Stromal cell of bone marrow (primary cell): ENCODE results near the gene SMIM22.
"Not testable (repeated sequence)": the region's sequence is repeated elsewhere in the genome, so short reads cannot be mapped to it uniquely, and the experiment has no call there.

Experiments
- DNase-seq: peaks from one replicate; pipeline ENCODE4 v3.0.0-alpha.2; 2012; ENCODE audit warnings: low read depth

SMIM22 gene

DNA sequence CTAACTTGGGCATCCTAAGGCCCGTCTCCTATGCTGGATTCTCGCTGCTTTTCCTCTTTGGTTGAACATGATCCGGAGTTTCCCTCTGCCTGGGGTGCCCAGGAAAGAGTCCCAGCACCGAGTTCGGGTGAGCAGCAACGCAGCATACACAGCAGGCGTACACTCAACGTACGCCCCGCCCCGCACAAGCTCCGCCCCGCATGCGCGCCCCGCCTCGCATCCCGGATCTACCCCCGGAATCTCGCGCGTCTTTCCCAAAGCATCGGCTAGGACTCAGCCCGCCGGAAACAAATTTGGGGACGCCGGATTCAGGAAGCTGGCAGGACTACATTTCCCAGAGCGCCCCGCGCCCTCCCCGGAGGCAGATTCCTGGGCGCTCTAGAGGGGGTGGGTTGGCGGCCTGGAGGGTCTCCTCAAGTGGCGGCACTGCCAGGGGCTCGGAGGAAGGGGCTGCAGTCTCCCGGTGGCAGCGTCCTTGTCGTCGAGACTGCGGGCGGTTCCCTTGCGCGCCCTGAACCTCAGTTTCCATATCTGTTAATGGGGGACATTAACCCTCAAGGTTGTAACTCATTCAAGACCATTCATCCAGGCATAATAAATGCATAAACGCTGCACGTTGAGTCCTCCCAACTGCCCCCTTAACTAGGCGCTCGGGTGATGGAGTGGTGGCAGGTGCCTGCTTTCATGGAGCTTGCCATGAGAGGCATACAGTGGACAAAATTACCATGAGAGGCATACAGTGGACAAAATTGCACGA, 26.4 kb upstream of the SMIM22 start:
- peak; percentile 94 for DNase-seq

DNA sequence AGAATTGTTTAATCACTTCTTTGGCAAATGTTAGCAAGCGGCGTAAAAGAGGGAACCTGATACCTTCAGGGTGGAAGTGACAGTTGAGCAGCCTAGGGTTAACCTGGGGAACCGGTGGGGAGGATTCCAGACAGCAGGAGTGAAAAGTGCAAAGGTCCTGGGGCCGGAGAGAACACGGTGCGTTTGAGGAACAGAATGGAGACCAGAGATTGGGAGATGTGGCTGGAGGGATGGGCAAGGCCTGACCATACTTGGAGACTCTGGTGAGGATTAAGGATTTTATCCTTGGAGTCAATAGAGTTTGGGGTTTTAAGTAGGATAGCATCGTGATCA, 25.9 kb upstream of the SMIM22 start:
- no peak for DNase-seq

DNA sequence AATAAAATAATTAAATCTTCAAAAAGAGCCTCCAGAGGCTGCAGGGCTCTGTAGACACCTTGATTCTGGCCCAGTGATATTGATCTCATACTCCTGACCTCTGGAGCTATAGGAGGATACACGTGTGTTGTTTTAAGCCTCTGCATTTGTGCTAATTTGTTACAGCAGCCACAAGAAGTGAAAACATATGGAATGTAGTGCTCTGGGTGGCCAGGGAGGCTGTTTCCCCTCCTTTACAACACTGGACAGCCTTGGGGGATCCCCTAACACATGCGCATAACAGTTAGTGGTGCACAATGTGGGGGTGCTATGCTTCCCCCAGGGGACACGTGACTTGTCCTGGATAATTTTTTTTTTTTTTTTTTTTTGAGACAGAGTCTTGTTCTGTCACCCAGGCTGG, 23.5 kb upstream of the SMIM22 start:
- no peak for DNase-seq

DNA sequence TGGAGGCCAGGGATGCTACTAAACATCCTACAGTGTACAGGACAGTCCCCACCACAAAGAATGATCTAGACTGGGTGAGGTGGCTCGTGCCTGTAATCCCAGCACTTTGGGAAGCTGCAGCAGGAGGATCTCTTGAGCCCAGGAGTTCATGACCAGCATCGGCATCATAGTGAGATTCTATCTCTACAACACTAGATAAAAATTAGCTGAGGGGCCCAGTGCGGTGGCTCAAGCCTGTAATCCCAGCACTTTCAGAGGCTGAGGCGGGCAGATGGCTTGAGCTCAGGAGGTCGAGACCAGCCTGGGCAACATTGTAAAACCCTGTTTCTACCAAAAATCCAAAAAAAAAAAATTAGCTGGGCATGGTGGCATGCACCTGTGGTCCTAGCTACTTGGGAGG, 22.8 kb upstream of the SMIM22 start:
- DNase-seq, result no peak

DNA sequence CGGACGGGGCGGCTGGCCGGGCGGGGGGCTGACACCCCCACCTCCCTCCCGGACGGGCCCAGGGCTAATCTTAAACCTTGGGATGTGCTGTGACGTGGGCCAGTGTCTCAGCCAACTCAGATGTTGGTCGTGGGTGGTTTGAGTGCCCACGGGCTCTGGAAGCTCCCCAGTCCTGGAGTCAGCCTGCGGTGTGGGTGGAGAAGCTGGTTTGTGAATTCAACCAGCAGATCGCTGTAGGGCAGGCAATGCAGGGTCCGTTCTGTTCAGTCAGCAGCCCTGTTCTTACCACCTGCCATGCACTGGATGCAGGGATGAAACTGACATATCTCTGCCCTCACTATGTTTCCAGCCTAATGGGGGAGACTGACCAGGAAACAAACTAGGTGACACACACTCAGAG, 20.2 kb upstream of the SMIM22 start:
- no peak for DNase-seq

DNA sequence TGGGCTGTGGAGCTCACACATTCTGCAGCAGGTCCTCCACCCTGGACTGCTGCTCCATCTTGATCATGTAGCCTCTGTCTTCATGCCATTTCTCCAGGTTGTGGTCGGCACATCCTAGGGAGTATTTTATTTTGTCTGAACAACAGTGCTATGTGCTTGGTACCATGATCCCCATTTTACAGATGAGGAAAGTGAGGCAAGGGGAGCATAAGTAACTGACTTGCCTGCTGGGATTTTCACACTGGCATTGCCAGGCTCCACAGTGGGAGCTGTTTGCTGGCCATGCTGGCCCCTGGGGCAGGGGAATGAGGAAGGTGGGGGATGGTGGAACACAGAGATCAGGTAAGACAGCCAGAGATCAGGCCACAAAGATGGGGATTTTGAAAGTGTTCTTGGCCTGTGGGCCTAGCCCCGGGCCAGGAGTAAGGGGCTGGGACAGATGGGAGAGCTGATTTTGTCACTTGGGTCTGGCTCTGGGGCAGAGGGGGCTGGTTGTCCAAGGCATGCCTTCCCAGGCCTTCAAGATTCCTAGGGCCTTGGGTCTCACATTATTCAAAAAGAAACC, 18.9 kb upstream of the SMIM22 start:
- no peak for DNase-seq

DNA sequence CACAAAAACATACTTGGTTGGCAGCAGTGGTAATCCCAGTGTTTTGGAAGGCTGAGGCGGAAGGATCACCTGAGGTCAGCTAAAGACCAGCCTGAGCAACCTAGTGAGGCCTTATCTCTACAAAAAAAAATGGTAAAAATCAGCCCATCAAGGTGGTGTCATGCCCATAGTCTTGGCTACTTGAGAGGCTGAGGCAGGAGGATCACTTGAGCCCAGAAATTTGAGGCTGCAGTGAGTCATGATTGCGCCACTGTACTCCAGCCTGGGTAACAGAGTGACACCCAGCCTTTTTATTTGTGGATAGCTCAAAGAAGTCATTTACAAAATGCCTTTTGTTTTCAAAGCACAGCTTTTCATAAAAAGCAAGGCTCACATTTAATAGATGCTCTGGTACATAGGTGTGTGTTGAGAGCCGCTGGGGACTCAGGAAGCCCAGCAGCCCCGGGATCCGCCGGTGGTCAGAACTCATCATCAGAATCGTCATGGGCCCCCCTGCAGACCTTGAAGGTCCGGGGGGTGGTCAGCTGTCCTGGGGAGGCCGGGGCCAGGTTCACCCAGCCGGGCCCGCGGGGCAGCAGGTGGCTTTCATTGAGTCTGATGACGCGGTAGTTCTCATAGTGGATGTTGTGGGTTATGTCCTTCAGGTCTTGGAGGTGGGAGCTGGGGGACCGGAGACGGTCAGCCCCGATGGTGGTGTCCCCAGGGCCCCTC, 17.7 kb upstream of the SMIM22 start:
- no peak for DNase-seq

DNA sequence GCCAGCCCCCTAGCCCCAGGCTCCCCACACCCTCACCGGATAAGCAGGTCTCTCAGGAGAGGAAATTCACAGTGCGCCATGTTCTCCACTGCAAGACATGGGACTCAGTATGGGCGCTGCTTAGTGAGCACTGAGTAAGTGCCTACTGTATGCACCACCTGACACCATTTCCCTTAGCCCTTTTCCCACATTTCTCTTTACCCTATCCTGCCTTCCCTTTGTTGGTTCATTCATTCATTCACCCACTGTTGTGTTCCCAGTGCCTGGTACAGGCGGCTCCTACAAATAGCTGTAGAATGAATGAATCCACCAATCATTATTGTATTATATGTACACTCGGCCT, 17.1 kb upstream of the SMIM22 start:
- DNase-seq, result no peak

DNA sequence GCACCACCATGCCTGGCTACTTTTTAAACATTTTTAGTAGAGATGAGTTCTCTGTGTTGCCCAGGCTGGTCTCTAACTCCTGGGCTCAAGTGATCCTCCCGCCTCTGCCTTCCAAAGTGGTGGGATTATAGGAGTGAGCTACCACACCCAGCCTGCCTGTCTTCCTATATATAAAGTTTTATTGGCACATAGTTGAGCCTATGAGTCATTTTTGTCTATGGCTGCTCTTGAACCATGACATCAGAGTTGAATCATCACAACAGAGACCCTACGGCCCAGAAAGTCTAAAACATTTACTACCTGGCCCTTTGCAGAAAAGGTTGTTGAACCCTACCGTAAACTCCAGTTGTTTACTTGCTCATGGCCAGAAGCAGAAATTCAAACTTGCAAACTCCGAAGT, 14.9 kb upstream of the SMIM22 start:
- DNase-seq, result no peak

DNA sequence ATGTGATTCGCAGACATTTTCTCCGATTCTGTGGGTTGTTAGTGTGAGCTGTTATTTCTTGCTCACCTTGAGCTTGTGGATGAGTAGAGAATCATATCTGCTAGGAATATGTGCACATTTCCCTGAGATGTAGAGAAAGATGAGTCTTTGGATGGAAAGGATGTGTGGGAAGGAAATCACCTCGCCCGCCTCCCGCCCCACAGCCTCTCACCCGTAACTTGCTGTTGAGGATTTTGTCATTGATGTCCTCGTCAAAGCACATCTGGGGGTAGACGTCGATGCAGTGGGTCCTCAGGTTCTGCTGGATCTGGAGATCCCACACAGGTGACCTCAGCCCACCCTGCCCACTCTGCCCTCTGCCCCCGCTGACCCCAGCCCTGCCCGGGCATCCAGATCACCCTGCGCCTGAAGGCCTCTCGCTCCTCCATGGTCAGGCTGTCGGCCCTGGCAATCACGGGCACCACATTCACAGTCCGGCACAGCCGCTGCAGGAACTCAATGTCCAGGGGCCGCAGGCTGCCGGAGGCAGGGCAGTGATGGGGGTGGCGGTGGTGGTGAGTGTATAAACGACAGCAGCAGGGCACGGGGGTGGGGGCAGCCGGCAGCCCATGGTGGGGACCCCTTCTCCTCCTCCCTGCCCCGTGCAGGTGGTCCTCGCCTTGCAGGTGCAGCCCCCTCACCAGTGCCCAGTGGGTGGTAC, 11.8 kb upstream of the SMIM22 start:
- DNase-seq, result no peak

DNA sequence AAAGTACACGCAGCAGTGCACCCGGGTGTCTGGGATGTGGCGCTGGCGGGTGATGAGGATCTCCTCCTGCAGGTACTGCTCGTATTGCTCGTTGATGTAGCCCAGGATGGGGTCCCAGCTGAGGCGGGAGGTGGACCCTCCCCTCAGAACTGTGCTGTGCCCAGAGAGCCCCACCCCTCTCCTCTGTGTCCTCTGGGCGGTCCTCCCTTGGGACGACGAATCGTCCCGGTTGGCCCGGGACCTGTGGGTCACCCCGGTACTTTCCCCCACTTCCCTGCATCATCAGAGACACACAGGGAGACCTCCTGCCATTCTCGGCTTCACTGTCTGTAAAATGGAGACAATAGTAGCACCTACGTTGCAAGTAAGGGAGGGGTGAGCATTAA, 11.2 kb upstream of the SMIM22 start:
- no peak for DNase-seq

DNA sequence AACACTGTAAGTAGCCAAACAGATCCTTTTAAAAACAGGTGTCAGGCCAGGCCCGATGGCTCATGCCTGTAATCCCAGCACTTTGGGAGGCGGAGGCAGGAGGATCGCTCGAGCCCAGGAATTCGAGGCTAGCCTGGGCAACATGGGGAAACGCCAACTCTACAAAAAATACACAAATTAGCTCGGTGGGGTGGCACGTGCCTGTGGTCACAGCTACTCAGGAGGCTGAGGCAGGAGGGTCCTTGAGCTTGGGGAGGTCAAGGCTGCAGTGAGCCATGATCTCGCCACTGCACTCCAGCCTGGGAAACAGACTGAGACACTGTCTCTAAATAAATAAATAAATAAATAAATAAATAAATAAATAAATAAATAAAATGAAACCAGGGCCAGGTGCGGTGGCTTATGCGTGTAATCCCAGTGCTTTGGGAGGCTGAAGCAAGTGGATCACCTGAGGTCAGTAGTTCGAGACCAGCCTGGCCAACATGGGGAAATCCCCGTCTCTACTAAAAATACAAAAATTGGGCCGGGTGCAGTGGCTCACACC, 10.7 kb upstream of the SMIM22 start:
- DNase-seq, result not testable (repeated sequence)

DNA sequence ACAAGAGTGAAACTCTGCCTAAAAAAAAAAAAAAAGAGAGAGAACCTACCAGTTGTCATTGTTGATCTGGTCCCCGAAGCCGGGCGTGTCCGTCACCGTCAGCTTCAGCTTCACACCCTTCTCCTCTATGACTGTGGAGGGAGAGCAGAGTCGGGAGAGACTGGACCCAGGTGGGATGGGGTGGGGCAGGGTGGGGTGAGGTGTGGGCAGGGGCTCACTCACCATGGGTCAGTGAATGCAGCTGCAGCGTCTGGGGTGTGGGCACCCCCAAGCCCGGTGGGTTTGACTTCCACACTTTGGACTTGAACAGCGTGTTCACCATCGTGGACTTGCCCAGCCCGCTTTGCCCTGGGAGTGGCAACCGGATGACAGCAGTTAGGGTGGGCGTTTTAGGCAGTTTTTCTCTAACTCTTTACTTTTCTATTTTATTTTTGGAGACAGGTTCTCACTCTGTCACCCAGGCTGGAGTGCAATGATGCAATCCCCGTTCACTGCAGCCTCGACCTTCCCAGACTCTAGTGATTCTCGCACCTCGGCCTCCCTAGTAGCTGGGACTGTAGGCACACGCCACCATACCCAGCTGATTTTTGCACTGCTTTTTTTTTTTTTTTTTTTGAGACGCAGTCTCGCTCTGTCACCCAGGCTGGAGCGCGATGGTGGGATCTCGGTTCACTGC, 9.3 kb upstream of the SMIM22 start:
- no peak for DNase-seq

DNA sequence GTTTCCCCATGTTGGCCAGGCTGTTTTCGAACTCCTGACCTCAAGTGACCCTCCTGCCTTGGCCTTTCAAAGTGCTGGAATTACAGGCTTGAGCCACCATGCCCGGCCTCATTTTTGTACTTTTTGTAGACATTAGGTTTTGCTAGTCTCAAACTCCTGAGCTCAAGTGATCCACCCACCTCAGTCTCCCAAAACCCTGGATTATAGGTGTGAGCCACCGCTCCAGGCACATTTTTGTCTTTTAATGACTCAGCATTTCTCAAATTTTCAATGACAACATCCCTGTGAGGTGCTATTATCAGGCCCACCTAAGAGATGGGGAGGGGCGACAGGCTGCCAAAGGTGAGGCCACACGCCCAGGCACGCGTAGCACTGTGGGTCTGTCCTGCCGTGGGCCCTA, 8.1 kb upstream of the SMIM22 start:
- no peak for DNase-seq

DNA sequence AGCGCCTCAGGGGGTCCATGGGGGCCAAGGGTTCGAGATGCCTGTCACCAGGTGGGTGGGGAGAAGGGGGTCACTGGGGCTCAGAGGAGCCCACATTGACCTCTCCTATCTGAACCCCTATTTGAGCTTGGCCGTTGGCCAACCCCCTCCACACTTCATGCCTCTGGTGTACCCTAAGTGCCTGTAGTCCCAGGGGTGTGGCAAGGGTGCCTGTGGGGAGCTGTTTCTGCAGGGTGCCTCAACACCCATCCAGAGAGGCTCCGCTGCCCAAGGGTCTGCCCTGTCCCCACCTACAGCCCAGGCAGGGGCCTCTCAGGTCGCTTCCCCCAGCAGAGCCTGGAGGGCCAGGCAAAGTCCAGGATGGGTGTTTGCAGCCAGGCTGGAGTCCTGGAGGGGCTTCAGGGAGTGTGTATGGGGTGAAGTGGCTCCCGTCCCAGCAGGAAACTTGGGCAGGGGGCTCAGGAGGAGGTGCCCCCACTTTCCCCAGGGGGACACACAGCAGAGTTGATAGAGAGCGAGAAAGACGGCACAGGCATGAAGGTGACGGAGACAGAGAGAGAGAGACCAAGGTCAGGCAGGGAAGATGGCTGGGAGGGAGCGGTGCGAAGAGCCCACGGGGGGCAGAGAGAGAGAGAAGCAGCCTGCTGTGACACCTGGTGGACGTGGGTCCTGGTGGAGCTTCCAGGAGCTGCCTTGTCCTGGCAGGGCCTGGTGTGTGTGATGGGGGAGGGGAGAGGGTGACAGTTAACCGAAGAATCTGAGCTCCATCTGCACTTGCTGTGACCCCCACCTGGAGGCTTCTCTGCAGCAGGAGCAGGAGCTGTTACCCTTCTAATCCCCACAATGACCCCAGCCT, 7.3 kb upstream of the SMIM22 start, which contains the start of gene SEPTIN12:
TSS of gene SEPTIN12 (minus strand) at position 719 of the 856 bp plus-strand sequence. CDS start at position 19, 700 bp downstream.
- DNase-seq, result no peak

DNA sequence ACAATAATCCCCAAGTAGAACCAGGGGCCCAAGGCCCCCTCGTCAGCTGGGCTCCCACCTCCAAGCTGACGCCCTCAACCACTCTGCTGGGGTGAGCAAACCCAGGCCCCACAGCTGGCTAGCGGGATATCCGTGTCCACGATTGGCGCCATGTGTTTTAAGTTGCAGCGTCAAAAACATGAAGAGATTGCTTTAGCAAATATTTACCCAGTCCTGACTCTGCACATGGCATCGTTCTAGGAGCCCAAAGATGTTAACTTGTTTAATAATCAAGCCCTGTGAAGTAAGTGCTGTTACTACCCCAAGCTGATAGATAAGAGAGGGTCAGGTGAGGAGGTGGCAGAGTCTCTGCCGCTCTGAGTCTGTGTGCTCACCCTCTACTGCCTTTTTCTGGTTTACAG, 6.7 kb upstream of the SMIM22 start:
- no peak for DNase-seq

DNA sequence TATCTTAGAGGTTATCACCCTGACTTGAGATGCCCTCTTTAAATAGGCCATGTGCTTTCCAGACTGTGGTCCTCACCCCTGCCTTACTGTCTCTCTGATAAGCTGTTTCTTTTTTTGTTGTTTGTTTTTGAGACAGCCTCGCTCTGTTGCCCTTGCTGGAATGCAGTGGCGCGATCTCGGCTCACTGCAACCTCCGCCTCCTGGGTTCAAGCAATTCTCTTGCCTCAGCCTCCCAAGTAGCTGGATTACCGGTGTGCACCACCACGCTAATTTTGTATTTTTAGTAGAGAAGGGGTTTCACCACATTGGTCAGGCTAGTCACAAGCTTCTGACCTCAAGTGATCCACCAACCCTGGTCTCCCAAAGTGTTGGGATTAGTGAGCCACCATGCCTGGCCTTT, 6.3 kb upstream of the SMIM22 start:
- no peak for DNase-seq

DNA sequence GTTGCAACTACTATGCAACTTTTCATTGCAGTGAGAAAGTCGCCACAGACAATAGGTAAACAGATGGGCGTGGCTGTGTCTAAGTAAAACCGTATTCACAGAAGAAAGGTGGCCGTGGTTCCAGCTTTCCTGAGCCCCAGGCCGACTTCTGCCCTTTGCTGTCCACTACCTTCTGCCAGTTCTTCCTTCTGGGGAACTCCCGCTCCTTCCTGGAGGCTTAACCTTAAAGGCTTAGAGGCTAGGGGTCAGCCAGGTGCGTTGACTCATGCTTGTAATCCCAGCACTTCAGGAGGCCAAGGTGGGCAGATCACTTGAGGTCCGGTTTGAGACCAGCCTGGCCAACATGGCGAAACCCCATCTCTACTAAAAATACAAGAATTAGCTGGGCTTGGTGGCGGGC, 4.9 kb upstream of the SMIM22 start:
- DNase-seq, result no peak

DNA sequence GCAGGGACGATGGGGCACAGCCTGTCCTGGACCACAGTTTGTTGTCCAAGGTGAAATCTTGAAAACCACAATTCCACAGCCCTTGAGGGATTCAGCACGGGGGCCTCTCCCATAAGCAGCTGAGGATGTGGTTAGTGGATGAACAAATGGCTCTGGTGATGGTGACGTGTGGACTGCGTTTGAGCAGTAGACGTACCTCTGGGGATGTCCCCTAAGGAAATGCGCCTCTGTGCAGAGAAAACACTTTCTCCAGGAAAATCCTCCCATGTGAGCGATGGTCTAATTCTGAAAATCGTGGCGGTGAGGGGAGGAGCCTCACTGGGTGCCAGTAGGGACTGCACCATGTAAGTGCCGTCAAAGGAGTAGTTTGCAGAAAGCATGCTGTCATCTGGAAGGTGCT, 4.3 kb upstream of the SMIM22 start:
- no peak for DNase-seq

DNA sequence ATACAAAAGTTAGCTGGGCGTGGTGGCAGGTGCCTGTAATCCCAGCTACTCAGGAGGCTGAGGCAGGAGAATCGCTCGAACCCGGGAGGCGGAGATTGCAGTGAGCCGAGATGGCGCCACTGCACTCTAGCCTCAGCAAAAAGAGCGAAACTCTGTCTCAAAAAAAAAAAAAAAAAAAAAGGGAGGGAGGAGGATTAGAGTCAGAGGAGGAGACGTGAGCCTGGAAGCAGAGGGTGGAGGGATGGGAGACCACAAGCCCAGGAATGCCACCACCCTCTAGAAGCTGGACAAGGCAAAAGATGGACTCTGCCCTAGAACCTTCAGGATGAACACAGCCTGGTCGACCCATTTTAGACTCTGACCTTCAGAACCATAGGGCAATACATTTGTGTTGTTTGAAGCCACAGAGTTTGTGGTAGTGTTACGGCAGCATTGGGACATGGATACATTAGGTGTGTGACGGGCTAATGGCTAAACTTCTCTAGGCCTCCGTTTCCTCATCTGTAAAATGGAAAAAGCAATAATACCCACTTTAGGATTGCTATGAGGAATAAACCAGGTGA, 2.1 kb upstream of the SMIM22 start:
- DNase-seq, result no peak
